ENCODE measurements around the gene NUP210. TPM values are rescaled to one million over a fixed set of nuclear protein-coding genes. Genes with fewer than 3 reads are reported as not detected.

NUP210 gene
- total and polyA plus RNA-seq, 2 experiments from 2014 or later: 13.8 to 73.9 TPM

DNA sequence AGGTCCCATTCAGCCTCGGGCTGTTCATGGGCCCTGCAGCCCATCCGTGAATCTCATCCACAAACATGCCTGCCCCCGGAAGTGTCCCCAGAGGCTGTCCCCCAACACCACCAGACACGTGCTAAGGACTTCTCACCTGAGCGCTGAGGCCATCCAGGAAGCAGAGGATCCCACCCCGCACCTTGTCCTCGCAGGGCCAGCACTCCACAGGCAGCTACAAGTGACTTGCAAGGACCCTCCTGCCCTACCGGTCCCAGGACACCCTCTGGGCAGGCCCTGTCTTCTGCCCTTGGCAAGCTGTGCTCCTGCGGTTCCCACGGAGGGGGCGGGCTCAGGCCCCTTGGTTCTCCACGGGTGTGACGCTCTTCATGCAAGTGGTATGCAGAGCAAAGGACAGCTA, 146.0 kb downstream of the NUP210 start:
- Histone ChIP-seq H3F3A (replicated peaks; ENCODE audit: low read depth) (no peaks in the 10 kb centered on the region), H2AFZ (no peak overlapping the region), H3K27me3 (ENCODE audit: insufficient read depth) (no peaks in the 10 kb centered on the region), H3K9me2 (ENCODE audit: insufficient read depth) (no peaks in the 10 kb centered on the region), H3K4me3 (no peak overlapping the region), H3K36me3 (ENCODE audit: insufficient read depth) (no peaks in the 10 kb centered on the region), H3K4me1 (ENCODE audit: insufficient read depth) (no peaks in the 10 kb centered on the region), H3K79me2 (replicated peaks; ENCODE audit: insufficient read depth) (no peaks in the 10 kb centered on the region), H4K20me1 (replicated peaks; ENCODE audit: insufficient read depth) (no peaks in the 10 kb centered on the region), H3K27ac (ENCODE audit: low read depth) (no peak overlapping the region), H3K4me2 (no peak overlapping the region)
- H3K4me1 Mint-ChIP-seq: peaks cover 13% of the 10 kb centered on the region
- H3K9me3 Mint-ChIP-seq: peaks cover 6% of the 10 kb centered on the region; the same call in 2 of the 3 replicates
- DNase-seq (ENCODE audit: low spot score) (no peak), ATAC-seq (no peak)
- H3K27me3 Mint-ChIP-seq (ENCODE audit: insufficient read depth, low read depth, poor library complexity): peaks cover 8% of the 10 kb centered on the region
- no peak for TF ChIP-seq EZH2 (IDR thresholded peaks at IDR 0.05; ENCODE audit: low read depth, unreplicated experiment)
- TF ChIP-seq, protein P1, sequence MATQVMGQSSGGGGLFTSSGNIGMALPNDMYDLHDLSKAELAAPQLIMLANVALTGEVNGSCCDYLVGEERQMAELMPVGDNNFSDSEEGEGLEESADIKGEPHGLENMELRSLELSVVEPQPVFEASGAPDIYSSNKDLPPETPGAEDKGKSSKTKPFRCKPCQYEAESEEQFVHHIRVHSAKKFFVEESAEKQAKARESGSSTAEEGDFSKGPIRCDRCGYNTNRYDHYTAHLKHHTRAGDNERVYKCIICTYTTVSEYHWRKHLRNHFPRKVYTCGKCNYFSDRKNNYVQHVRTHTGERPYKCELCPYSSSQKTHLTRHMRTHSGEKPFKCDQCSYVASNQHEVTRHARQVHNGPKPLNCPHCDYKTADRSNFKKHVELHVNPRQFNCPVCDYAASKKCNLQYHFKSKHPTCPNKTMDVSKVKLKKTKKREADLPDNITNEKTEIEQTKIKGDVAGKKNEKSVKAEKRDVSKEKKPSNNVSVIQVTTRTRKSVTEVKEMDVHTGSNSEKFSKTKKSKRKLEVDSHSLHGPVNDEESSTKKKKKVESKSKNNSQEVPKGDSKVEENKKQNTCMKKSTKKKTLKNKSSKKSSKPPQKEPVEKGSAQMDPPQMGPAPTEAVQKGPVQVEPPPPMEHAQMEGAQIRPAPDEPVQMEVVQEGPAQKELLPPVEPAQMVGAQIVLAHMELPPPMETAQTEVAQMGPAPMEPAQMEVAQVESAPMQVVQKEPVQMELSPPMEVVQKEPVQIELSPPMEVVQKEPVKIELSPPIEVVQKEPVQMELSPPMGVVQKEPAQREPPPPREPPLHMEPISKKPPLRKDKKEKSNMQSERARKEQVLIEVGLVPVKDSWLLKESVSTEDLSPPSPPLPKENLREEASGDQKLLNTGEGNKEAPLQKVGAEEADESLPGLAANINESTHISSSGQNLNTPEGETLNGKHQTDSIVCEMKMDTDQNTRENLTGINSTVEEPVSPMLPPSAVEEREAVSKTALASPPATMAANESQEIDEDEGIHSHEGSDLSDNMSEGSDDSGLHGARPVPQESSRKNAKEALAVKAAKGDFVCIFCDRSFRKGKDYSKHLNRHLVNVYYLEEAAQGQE (IDR thresholded peaks at IDR 0.05; ENCODE audit: unreplicated experiment): no peak
- TF ChIP-seq ZNF331 (CRISPR knock-in tag; IDR thresholded peaks at IDR 0.05; ENCODE audit: low read depth): no peak
- no peak for TF ChIP-seq ZNF462 (CRISPR knock-in tag; IDR thresholded peaks at IDR 0.05)
- TF ChIP-seq NANOG (IDR thresholded peaks at IDR 0.05; ENCODE audit: borderline replicate concordance): no peak
- TF ChIP-seq EZH2phosphoT487 (IDR thresholded peaks at IDR 0.05; ENCODE audit: unreplicated experiment): no peak
- no peak for TF ChIP-seq ETS1 (IDR thresholded peaks at IDR 0.05)
- TF ChIP-seq, protein P2, sequence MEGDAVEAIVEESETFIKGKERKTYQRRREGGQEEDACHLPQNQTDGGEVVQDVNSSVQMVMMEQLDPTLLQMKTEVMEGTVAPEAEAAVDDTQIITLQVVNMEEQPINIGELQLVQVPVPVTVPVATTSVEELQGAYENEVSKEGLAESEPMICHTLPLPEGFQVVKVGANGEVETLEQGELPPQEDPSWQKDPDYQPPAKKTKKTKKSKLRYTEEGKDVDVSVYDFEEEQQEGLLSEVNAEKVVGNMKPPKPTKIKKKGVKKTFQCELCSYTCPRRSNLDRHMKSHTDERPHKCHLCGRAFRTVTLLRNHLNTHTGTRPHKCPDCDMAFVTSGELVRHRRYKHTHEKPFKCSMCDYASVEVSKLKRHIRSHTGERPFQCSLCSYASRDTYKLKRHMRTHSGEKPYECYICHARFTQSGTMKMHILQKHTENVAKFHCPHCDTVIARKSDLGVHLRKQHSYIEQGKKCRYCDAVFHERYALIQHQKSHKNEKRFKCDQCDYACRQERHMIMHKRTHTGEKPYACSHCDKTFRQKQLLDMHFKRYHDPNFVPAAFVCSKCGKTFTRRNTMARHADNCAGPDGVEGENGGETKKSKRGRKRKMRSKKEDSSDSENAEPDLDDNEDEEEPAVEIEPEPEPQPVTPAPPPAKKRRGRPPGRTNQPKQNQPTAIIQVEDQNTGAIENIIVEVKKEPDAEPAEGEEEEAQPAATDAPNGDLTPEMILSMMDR (conservative IDR thresholded peaks at IDR 0.05; ENCODE audit: low read depth in 2 of 2): no peak
- no peak for TF ChIP-seq ZNF114 (CRISPR knock-in tag; IDR thresholded peaks at IDR 0.05)
- TF ChIP-seq STAT1 (IDR thresholded peaks at IDR 0.05; ENCODE audit: unreplicated experiment): no peak
- no peak for TF ChIP-seq CREB1 (CRISPR knock-in tag; IDR thresholded peaks at IDR 0.05; ENCODE audit: low read depth)
- TF ChIP-seq JUNB (IDR thresholded peaks at IDR 0.05; ENCODE audit: unreplicated experiment): no peak
- TF ChIP-seq POLR2AphosphoS5 (IDR thresholded peaks at IDR 0.05; ENCODE audit: low read depth): no peak
- H3K4me3 Mint-ChIP-seq: no peak overlapping the region
- H3K36me3 Mint-ChIP-seq (ENCODE audit: low read depth): peaks cover 4% of the 10 kb centered on the region; the same call in 1 of the 3 replicates
- no peak overlapping the region for H3K27ac Mint-ChIP-seq

All from GM23338 (cell line).